ENCODE data around the gene NMRK1.

Gene NMRK1

GRCh38 chr9:75087824-75088645 lies at the start of gene NMRK1, which contains the start of gene OSTF1:
NMRK1 (minus strand) TSS chr9:75088155; CDS start chr9:75083115, 5,040 bp downstream.
OSTF1 (plus strand) TSS chr9:75088514; CDS start chr9:75088693, 179 bp downstream.
- peak; percentile 91 for DNase-seq

GRCh38 chr9:75134495-75134894 lies 46.5 kb upstream of the NMRK1 start:
- no peak for DNase-seq

- no peak for DNase-seq
Measured at GRCh38 chr9:75133396-75133795, 45.4 kb upstream of the NMRK1 start.

GRCh38 chr9:75132244-75132643 lies 44.3 kb upstream of the NMRK1 start:
- DNase-seq = no peak

- DNase-seq = no peak
Measured at GRCh38 chr9:75131700-75132099, 43.7 kb upstream of the NMRK1 start.

- no peak for DNase-seq
Measured at GRCh38 chr9:75130621-75131230, 42.8 kb upstream of the NMRK1 start.

- DNase-seq = no peak
Measured at GRCh38 chr9:75130172-75130571, 42.2 kb upstream of the NMRK1 start.

GRCh38 chr9:75128535-75128934 lies 40.6 kb upstream of the NMRK1 start:
- no peak for DNase-seq

GRCh38 chr9:75123696-75124095 lies 35.7 kb upstream of the NMRK1 start:
- no peak for DNase-seq

GRCh38 chr9:75121914-75122558 lies 34.1 kb upstream of the NMRK1 start:
- no peak for DNase-seq

- no peak for DNase-seq
Measured at GRCh38 chr9:75120686-75121085, 32.7 kb upstream of the NMRK1 start.

- no peak for DNase-seq
Measured at GRCh38 chr9:75117564-75117963, 29.6 kb upstream of the NMRK1 start.

GRCh38 chr9:75116306-75116705 lies 28.4 kb upstream of the NMRK1 start:
- no peak for DNase-seq

- DNase-seq = no peak
Measured at GRCh38 chr9:75112789-75113188, 24.8 kb upstream of the NMRK1 start.

GRCh38 chr9:75111019-75111622 lies 23.2 kb upstream of the NMRK1 start:
- no peak for DNase-seq

- DNase-seq = no peak
Measured at GRCh38 chr9:75109210-75109839, 21.4 kb upstream of the NMRK1 start.

GRCh38 chr9:75108571-75108970 lies 20.6 kb upstream of the NMRK1 start:
- no peak for DNase-seq

GRCh38 chr9:75106857-75107256 lies 18.9 kb upstream of the NMRK1 start:
- no peak for DNase-seq

- no peak for DNase-seq
Measured at GRCh38 chr9:75105841-75106240, 17.9 kb upstream of the NMRK1 start.

- DNase-seq = no peak
Measured at GRCh38 chr9:75105019-75105540, 17.1 kb upstream of the NMRK1 start.

GRCh38 chr9:75104607-75105006 lies 16.7 kb upstream of the NMRK1 start:
- no peak for DNase-seq

- no peak for DNase-seq
Measured at GRCh38 chr9:75102177-75102790, 14.3 kb upstream of the NMRK1 start.

Data from T1000 (cell line).